Stimulated activated naive CD4-positive, alpha-beta T cell treated with Interleukin-2 at 50 U/mL for 16 hours (primary cell): Measurements from ENCODE around the gene TRMO.
A peak's percentile ranks its signal among the peaks of the same experiment; 100 is the strongest.

ENCODE experiments used
- DNase-seq: peaks from one replicate; lab custom pipeline; 2025; lab: John Stamatoyannopoulos, UW

Gene TRMO

GRCh38 chr9:97903177-97903576 lies 19.1 kb downstream of the TRMO start:
- DNase-seq, result no peak

- DNase-seq, result no peak
Measured at GRCh38 chr9:97900738-97901565, 21.3 kb downstream of the TRMO start.

- DNase-seq, result no peak
Measured at GRCh38 chr9:97900103-97900737, 22.1 kb downstream of the TRMO start.

GRCh38 chr9:97895695-97896332 lies 26.5 kb downstream of the TRMO start:
- DNase-seq, result no peak

- no peak for DNase-seq
Measured at GRCh38 chr9:97895211-97895610, 27.1 kb downstream of the TRMO start.

GRCh38 chr9:97892421-97892820 lies 29.9 kb downstream of the TRMO start:
- no peak for DNase-seq

- DNase-seq, result no peak
Measured at GRCh38 chr9:97891736-97892135, 30.6 kb downstream of the TRMO start.

GRCh38 chr9:97889941-97890887 lies 32.1 kb downstream of the TRMO start:
- peak; percentile 33 for DNase-seq

GRCh38 chr9:97880336-97880735 lies 42.0 kb downstream of the TRMO start:
- no peak for DNase-seq

GRCh38 chr9:97876061-97876460 lies 46.2 kb downstream of the TRMO start:
- DNase-seq, result no peak

GRCh38 chr9:97875111-97875510 lies 47.2 kb downstream of the TRMO start:
- no peak for DNase-seq

- DNase-seq, result no peak
Measured at GRCh38 chr9:97874624-97875023, 47.7 kb downstream of the TRMO start.

GRCh38 chr9:97873882-97874281 lies 48.4 kb downstream of the TRMO start:
- DNase-seq, result no peak

- DNase-seq, result no peak
Measured at GRCh38 chr9:97873425-97873824, 48.9 kb downstream of the TRMO start.

GRCh38 chr9:97868859-97869258 lies 53.4 kb downstream of the TRMO start:
- DNase-seq, result no peak

GRCh38 chr9:97866848-97867247 lies 55.5 kb downstream of the TRMO start:
- no peak for DNase-seq

GRCh38 chr9:97866300-97866699 lies 56.0 kb downstream of the TRMO start:
- DNase-seq, result no peak

GRCh38 chr9:97864396-97864795 lies 57.9 kb downstream of the TRMO start:
- DNase-seq, result no peak

- DNase-seq, result no peak
Measured at GRCh38 chr9:97863314-97863713, 59.0 kb downstream of the TRMO start.

GRCh38 chr9:97861148-97861475 lies 61.2 kb downstream of the TRMO start:
- no peak for DNase-seq

- DNase-seq, result no peak
Measured at GRCh38 chr9:97860451-97861147, 61.7 kb downstream of the TRMO start.

- no peak for DNase-seq
Measured at GRCh38 chr9:97859346-97859745, 63.0 kb downstream of the TRMO start.
